ENCODE results near the gene MMRN1. TPM values are rescaled to one million over a fixed set of nuclear protein-coding genes. Genes with fewer than 3 reads are reported as not detected.

The MMRN1 gene
- total RNA-seq, 4 donors from 2014 or later: 10.4 to 68.4 (median 39.2) TPM

GRCh38 chr4:89906777-89907521 lies 12.3 kb downstream of the MMRN1 start:
- WGBS: 65% methylated on average over 1 of the region's 1 CpG
- no peaks in the 10 kb centered on the region for H3K4me1 ChIP-seq
- intact Hi-C loops (cut with DNase I): no loop called here

DNA sequence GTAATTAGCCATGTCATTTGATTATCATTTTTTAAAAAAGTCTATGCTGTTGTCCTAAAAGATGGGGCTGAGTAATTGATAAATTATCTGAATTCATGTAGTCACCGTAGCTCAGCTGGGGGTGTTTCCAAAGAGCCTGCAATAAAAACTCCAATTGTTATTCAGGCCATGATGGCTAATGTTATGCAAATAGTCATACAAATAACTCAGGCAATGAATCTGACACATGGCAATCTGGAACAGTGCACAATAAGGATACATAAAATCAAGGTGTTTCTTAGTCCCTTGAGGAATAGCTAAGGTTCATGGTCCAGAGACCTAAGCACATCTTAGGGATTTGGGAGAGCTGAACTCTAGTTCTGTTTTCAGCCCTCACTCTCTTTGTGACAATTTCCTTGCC lies 15.2 kb downstream of the MMRN1 start:
- 96% methylated on average over 1 of the region's 1 CpG for WGBS
- intact Hi-C loops (cut with DNase I): no loop called here
- Histone ChIP-seq H3K27ac (replicated peaks in 1 of 4) (no peak overlapping the region), H3K4me3 (no peak overlapping the region), H3K36me3 (no peaks in the 10 kb centered on the region), H3K27me3 (no peaks in the 10 kb centered on the region), H3K4me1 (no peaks in the 10 kb centered on the region), H3K9me3 (no peaks in the 10 kb centered on the region)
- TF ChIP-seq POLR2A (IDR thresholded peaks at IDR 0.05; ENCODE audit: low read depth) (no peak), EP300 (IDR thresholded peaks at IDR 0.05) (no peak)
- DNase-seq (ENCODE audit: extremely low spot score): no peak

More at GRCh38 chr4:89906777-89907521, 12.3 kb downstream of the MMRN1 start:
- DNase-seq (ENCODE audit: extremely low spot score): no peak
- no peak overlapping the region for H3K27ac ChIP-seq (replicated peaks in 1 of 4)
- TF ChIP-seq CTCF (IDR thresholded peaks at IDR 0.05) (no peak), POLR2A (IDR thresholded peaks at IDR 0.05; ENCODE audit: low read depth) (no peak), POLR2AphosphoS5 (IDR thresholded peaks at IDR 0.05) (no peak), EP300 (IDR thresholded peaks at IDR 0.05) (no peak)
- H3K27me3 ChIP-seq: no peaks in the 10 kb centered on the region
- H3K36me3 ChIP-seq: no peaks in the 10 kb centered on the region
- no peaks in the 10 kb centered on the region for H3K9me3 ChIP-seq
- no peak overlapping the region for H3K4me3 ChIP-seq

GRCh38 chr4:89913623-89914022 lies 19.0 kb downstream of the MMRN1 start:
- no peak for TF ChIP-seq CTCF (IDR thresholded peaks at IDR 0.05)
- no peak for TF ChIP-seq EP300 (IDR thresholded peaks at IDR 0.05)
- no peak for TF ChIP-seq POLR2A (IDR thresholded peaks at IDR 0.05; ENCODE audit: low read depth)
- TF ChIP-seq POLR2AphosphoS5 (IDR thresholded peaks at IDR 0.05): no peak
- Histone ChIP-seq H3K4me1 (no peaks in the 10 kb centered on the region), H3K27me3 (no peaks in the 10 kb centered on the region), H3K36me3 (no peaks in the 10 kb centered on the region), H3K4me3 (no peak overlapping the region), H3K9me3 (no peaks in the 10 kb centered on the region), H3K27ac (replicated peaks in 1 of 4) (no peak overlapping the region)
- WGBS: 89% methylated on average over 1 of the region's 1 CpG
- DNase-seq (ENCODE audit: extremely low spot score): no peak
- intact Hi-C loops (cut with DNase I): no loop called here

DNA sequence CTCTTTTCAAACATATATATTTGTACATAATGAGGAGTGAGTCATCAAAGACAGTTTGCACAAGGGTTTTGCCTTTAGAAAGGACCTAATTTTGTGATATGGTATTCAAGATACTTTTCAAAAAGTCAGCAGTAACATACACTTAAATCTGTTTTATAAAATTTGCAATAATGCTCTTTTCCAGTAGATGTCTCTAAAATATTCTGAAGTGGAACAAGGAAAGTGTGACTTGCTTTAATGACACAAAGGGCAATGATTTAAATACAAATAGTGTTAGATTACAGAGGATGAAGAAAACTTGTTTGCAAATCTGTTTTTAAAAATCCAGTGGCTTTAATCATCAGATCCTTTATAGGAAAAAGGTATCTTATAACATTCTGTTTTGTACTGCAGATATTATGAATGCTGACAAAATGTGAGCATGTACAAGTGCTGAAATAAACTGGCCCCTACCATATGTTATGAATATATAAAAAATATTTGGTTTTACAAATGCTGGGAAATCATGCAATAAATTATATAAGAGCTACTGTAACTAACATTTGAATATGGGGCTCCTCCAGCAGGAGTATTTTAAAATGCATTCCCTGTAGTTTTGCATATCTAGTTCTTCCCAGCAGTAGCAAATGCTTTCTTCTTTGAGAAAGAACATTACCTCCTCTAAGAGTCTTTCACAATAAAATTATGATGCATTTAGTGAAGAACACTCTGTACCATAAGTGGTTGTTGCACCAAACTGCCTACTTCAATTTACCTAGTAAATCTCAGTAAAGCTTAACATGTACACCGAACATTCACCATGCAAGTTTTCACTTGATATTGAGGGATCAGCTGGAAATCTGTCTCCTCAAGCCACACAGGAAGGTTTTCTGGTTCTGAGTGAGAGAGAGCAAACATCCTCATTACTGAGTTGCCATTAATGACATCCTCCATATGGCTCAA lies 20.2 kb downstream of the MMRN1 start:
- WGBS: 74% methylated on average over 1 of the region's 1 CpG
- intact Hi-C loops (cut with DNase I): no loop called here

More for the DNA sequence above, 20.2 kb downstream of the MMRN1 start:
- H3K27me3 ChIP-seq: no peaks in the 10 kb centered on the region
- no peak overlapping the region for H3K4me3 ChIP-seq
- H3K27ac ChIP-seq (replicated peaks in 1 of 4): no peak overlapping the region
- H3K4me1 ChIP-seq: no peaks in the 10 kb centered on the region
- no peaks in the 10 kb centered on the region for H3K36me3 ChIP-seq
- no peaks in the 10 kb centered on the region for H3K9me3 ChIP-seq
- TF ChIP-seq POLR2A (IDR thresholded peaks at IDR 0.05; ENCODE audit: low read depth) (no peak), EP300 (IDR thresholded peaks at IDR 0.05) (no peak), POLR2AphosphoS5 (IDR thresholded peaks at IDR 0.05) (no peak), CTCF (IDR thresholded peaks at IDR 0.05) (no peak)
- DNase-seq (ENCODE audit: extremely low spot score): no peak

Data from esophagus muscularis mucosa (tissue), 4 donors.